GM18505 (cell line): ENCODE results near the gene SEC22C.

Experiments
- ATAC-seq: cut with Tn5 transposase; IDR thresholded peaks from one replicate; pipeline ENCODE4 v1.9.1; 2021; ENCODE audit not compliant: unreplicated experiment
- POLR2A ChIP-seq: IDR thresholded peaks from 4 replicates; pipeline ENCODE4 v1.6.1; 2011; ENCODE audit warnings: borderline replicate concordance; ENCODE audit not compliant: insufficient read depth, insufficient read length; ENCODE audit errors: extremely low read depth

Gene SEC22C

DNA sequence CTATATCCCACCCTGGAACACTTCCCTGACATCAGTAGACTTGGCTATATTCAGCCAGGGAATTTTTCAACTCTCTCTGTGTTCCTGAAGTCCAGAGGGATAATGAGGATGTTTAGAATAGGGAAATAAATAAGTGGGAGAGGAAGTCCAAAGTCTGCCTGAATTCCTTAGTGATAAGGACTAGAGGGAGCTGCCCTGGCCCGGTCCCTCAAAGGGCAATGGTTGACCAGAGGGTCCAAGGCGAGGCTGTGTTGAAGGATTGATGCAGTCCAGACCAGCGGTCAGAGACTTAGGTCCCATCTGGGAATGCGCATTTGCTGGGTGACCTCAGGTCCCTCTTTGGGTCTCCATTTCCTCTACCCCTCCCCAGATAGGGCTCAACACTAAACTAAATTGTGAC is 71.4 kb downstream of the SEC22C start:
- TF ChIP-seq POLR2A = no peak

GRCh38 chr3:42509111-42509510 is 72.7 kb downstream of the SEC22C start:
- ATAC-seq = no peak
- no peak for TF ChIP-seq POLR2A

More for the DNA sequence above, 71.4 kb downstream of the SEC22C start:
- no peak for ATAC-seq

DNA sequence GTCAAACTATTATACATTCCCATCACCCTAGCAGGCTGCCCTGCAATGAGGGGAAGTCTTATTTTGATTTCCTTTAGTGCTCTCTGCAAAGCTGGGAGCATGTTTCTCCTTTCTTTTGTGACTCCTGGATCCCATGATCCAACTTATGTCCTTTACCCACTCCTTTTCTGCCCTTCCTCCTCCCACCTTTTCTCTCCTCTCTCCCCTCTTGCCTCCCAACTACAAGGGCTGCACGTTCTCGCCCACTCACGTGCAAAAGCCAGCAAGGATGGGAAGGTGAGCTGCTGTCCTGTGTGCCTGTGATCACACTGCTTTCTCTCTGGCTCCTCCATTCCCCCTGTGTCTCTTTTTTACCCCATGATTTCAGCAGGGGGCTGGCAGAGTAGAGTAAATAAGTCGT is 73.2 kb downstream of the SEC22C start:
- TF ChIP-seq POLR2A = no peak
- no peak for ATAC-seq

GRCh38 chr3:42507761-42508335 is 73.9 kb downstream of the SEC22C start:
- no peak for ATAC-seq
- no peak for TF ChIP-seq POLR2A

DNA sequence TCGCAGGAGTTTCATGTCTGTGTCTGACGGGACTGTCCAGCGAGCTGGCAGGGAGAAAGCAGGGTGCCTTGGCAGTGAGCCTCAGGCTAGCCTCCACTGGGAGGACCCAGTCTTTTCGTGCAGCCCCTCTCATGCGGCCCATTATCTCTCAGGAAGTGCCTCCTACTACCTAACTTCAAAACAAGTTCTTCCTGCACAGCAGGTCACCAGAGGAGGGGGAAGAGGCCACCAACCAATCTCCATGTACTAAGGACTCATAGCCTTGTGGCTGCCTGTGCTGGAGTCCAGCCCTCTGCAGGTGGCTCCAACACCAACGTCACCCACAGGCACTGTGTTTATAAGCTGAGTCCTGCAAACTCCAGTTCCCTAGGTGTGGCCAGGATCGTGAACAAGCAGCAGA is 74.5 kb downstream of the SEC22C start:
- TF ChIP-seq POLR2A = no peak
- ATAC-seq = no peak

DNA sequence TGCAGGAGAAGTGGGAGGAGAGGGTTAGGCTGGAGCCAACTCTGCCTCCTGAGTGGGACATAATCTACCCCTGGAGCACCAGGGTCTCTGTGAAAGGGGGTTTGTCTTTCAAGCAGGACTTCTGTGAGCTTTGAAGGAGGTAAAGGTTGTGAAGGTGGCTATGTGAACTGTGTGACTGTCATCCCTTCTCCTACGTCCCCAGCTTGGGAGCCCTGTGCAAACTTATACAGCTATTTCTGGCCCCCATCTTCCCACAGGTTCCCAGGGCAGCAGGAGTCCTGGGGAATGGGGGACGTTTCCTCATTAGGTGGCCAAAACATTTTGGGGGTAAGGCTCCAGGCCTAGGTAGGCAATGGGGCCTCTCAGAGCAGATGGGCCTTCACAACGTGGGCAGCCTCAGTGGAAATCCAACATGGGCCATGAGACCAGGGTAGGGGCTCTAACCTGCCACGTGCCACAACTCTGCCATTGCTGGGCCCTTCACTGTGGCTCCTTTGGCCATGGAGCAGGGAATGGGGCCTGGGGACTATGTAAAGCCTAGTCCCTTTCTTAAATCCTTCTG is 75.8 kb downstream of the SEC22C start:
- ATAC-seq = no peak

DNA sequence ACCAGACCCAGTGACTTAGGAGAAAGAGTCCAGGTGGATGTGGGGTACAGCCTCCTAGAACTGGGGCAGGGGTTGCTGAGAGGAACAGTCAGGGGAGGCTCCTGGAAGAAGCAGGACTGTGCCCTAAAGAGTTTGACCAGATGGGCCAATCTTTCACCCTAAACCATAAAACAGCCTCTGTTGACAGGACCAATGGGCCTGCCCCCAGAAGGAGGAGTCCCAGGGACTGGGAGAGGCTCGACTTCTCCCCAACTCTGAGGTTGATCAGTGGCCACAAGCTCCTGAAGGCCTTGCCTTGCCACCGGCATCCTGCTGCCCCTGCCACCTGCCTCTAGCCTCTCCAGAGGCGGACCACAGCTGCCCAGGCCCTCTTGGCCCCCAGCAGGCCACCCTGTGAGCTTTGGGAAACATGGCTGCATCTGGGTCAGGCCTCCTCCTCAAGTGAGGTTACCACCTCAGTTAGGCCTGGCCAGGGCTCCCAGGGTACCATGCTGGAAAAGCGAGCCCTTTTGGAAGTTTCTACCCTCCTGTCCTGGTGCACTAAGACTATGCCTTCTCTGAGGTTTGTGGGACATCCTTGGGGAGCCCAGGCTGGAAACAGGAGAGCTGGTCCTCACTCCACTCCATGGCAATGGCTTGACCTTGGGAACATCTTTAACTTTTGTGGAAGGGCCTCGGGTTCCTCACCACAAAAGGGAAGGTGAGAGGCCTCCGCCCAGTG is 76.5 kb downstream of the SEC22C start:
- ATAC-seq = no peak
- TF ChIP-seq POLR2A = no peak

More for the DNA sequence above, 75.8 kb downstream of the SEC22C start:
- no peak for TF ChIP-seq POLR2A

DNA sequence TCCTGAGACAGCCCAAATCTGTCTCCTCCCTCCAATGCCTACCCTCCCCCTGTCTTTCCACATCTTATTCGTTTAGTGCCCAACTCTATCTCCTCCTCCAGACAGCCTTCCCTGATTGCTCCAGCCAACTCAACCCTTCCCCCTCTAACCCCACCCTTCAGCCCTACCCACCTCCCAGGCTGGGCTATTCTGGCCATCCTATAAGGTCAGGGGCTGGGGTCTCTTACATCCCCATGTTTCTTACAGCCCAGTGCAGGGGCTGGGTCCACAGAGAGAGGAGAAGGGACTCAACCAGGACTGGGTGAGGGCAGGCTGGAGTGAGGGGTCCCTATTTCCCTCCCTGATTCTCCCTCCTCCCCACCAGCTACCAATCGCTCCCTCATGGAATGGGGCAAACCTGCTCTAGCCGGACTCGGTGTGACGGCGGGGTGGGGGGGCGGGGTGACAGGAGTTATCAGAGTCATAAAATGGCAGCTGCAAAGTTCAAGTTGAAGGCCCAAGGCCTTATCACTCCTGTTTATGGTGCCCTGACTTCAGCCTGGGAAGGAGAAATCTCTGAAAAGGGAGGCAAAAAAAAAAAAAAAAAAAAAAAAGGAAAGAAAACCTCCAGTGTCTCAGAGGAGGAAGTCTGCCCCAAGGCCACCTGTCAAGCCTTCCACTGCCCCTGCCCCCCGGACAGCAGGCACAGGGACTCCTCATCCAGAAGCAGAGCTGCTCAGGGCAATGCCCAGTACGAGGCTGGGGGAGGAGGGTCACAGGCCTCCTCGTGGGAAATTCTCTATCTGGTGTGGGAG is 77.2 kb downstream of the SEC22C start:
- no peak for ATAC-seq
- no peak for TF ChIP-seq POLR2A

DNA sequence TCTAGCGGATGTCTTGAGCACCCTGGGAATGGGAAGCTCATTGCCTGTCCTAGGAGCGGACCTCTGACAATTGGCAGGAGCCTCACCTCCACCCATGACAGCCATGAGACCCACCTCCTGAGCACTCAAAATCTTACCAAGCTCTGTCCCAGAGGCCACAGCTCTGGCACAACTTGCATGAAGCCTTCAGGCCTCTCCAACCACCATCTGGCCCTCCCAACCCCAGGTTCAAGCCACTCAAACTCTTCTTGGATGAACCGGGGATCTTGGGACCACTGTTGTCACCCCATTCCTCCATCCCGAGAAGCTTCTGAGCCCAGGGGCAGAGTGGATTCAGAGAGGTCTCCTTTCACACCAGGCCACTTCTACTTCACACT is 77.8 kb downstream of the SEC22C start:
- no peak for ATAC-seq
- TF ChIP-seq POLR2A = no peak

DNA sequence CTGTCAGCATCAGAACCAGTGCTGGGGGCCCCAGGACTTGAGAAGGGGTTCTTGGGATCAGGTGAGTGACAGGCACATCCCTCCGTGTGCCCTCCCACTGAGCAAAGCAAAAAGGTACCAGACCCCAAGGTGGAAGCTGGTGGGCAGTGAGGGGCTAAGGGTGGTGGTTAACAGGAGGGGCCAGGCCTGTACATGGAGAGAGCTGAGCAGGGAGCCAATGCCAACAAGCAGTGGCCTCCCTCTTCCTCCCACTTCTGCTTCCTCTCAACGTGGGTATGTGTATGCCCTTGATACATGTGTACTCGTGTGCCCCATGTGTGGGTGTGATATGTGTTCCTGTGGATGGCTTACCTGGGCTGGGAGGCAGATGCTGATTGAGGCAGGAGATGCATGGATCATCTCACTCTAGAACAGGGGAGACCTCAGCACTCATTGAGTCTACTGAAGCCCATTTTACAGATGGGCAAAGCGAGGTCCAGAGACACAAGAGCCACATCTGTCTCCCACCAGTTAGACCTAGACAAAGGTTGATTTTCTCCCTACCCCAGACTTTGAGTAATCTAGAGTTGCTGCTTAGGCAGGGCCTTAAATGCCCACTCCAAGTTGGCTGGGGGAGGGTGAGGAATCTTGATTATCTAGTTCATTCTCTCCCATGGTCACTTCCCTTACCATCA is 78.4 kb downstream of the SEC22C start:
- no peak for ATAC-seq
- TF ChIP-seq POLR2A = no peak

DNA sequence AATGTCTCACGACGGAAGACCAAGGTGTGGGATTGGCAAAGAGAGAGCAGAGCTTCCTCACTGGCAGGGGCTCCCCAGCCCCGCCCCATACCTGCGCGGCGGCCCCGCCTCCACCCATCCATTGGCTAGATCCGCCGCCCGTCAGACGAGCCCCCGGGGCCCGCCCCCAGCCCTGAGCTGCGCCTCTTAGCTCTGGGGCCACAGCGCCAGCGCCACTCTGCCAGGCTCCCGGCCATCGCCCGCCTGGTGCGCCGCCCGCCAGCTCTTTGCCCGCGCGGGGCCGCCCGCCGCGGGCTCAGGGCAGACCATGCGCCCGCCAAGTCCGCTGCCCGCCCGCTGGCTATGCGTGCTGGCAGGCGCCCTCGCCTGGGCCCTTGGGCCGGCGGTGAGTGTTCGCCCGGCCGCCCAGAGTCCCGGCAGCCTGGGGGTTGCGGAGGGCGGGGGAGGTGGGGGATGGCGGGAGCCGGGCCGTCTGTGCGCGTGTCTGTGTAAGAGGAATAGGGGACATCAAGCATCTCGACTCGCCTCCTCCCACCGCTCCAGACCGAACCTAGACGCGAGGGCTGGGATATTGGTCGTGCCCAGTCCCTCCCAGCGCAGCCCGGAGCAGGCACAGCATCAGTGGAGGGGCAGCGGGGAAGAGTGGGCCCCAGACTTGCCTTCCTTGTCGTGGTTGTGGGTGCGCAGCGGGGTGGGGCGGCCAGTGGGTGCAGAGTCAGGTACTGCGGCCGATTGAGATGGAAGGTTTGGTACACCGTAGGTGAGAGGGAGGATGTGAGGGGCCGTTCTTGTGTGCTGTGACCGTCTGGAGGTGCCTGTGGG is 79.1 kb downstream of the SEC22C start, which contains the start of gene VIPR1:
Gene VIPR1, plus strand, starts transcription at position 215 of the 822 bp plus-strand sequence. Its CDS starts 93 bp downstream, at position 308.
- no peak for TF ChIP-seq POLR2A
- peak; percentile 87 for ATAC-seq
